OCI-LY1 (cell line): Measurements from ENCODE around the gene PUM2.

Experiments
- CTCF ChIP-seq: fragments of 200-600 bp; sonication (generic), shearing (Covaris generic); IDR thresholded peaks from 2 replicates; pipeline ENCODE4 v1.5.1; 2017; ENCODE audit warnings: mild to moderate bottlenecking, antibody characterized with exemption, low read length, moderate library complexity, mixed read lengths
- EZH2 ChIP-seq: fragments of 200-600 bp; sonication (generic), shearing (Covaris generic); IDR thresholded peaks from 2 replicates; pipeline ENCODE4 v1.8.0; 2017; ENCODE audit warnings: borderline replicate concordance, mixed run types, mild to moderate bottlenecking, antibody characterized with exemption, low read length, moderate library complexity, mixed read lengths

GRCh38 chr2:20227894-20228505 lies 122.6 kb downstream of the PUM2 start:
- no peak for TF ChIP-seq CTCF
- no peak for TF ChIP-seq EZH2
